Natural killer cell (primary cell): ENCODE results near the gene AMBN. TPM values are rescaled to one million over a fixed set of nuclear protein-coding genes. Genes with fewer than 3 reads are reported as not detected.
A peak's percentile ranks its signal among the peaks of the same experiment; 100 is the strongest.
"Not testable (repeated sequence)": the region's sequence is repeated elsewhere in the genome, so short reads cannot be mapped to it uniquely, and the experiment has no call there.

Experiments
- ATAC-seq, 3 donors: fragments of 150-1000 bp in 2 of 3; fragments of 200-7000 bp in 1 of 3; cut with Tn5 transposase; 1 replicate in 1 of 3; 2 replicates in 2 of 3; pipeline ENCODE4 v1.10.0; 2021; ENCODE audit warnings: mild to moderate bottlenecking in 2 of 3, moderate library complexity in 2 of 3
- DNase-seq, 2 donors: peaks; one replicate each; pipeline versions ENCODE4 v3.0.0 to v3.0.0-alpha.2; 2013 to 2021; ENCODE audit warnings: mixed read lengths in 1 of 2
- H3K27ac ChIP-seq: one replicate; pipeline ENCODE4 v1.5.1; 2013; ENCODE audit warnings: mild to moderate bottlenecking, low read length
- H3K27me3 ChIP-seq: one replicate; pipeline ENCODE4 v1.6.1; 2013; ENCODE audit warnings: low read length; ENCODE audit not compliant: control insufficient read depth, insufficient read depth
- H3K36me3 ChIP-seq: one replicate; pipeline ENCODE4 v1.6.1; 2013; ENCODE audit warnings: low read length; ENCODE audit not compliant: control insufficient read depth, insufficient read depth
- H3K4me1 ChIP-seq: one replicate; pipeline ENCODE4 v1.6.1; 2013; ENCODE audit warnings: low read length; ENCODE audit not compliant: control insufficient read depth, insufficient read depth
- H3K4me3 ChIP-seq: one replicate; pipeline ENCODE4 v1.5.1; 2013; ENCODE audit warnings: low read length
- H3K9me3 ChIP-seq: one replicate; pipeline ENCODE4 v1.6.1; 2013; ENCODE audit warnings: low read length; ENCODE audit not compliant: control insufficient read depth, insufficient read depth
- H3K27ac Mint-ChIP-seq, 2 donors: one replicate each; pipeline ENCODE4 v1.8.0; 2022; ENCODE audit warnings: mild to moderate bottlenecking in 2 of 2, mixed read lengths in 2 of 2, moderate library complexity in 1 of 2
- H3K27me3 Mint-ChIP-seq, 2 donors: one replicate each; pipeline ENCODE4 v1.8.0; 2022; ENCODE audit warnings: low read depth in 2 of 2, mixed read lengths in 2 of 2
- H3K36me3 Mint-ChIP-seq: one replicate; pipeline ENCODE4 v1.8.0; 2022; ENCODE audit warnings: mixed read lengths
- H3K4me1 Mint-ChIP-seq, 2 donors: one replicate each; pipeline ENCODE4 v1.8.0; 2022; ENCODE audit warnings: mixed read lengths in 2 of 2
- H3K4me3 Mint-ChIP-seq: one replicate; pipeline ENCODE4 v1.8.0; 2022; ENCODE audit warnings: mild to moderate bottlenecking, moderate library complexity, mixed read lengths
- H3K9me3 Mint-ChIP-seq, 2 donors: one replicate each; pipeline ENCODE4 v1.8.0; 2022; ENCODE audit warnings: mixed read lengths in 2 of 2
- WGBS: methylation state at CpG from one replicate; pipeline ENCODE4 v1.1.7; 2013; ENCODE audit warnings: missing lambda C conversion rate; ENCODE audit not compliant: insufficient coverage; 5-methylcytosine and 5-hydroxymethylcytosine counted together
- intact Hi-C: fragments of 100-400 bp; cut with micrococcal nuclease; formaldehyde crosslinking; loops from one replicate; pipeline ENCODE4 v1.14.2; 2022
- total RNA-seq, 4 donors: library from RNA; stranded (reverse); fragments of 120-200 nt in 1 of 4; gene quantifications; one replicate each; pipeline versions ENCODE4 v1.2.3 to v1.2.4, GENCODE V29; 2013 to 2022
- TF ChIP-seq, protein P1 (sequence below): fragments of 200-600 bp; IDR thresholded peaks from one replicate; pipeline ENCODE4 v1.8.0; 2022; ENCODE audit warnings: antibody characterized with exemption

The AMBN gene
- total RNA-seq, 3 donors from 2014 or later (not counting 1 experiment from before 2014, with no cell fraction given): not detected

- Histone ChIP-seq H3K4me3 (no peak overlapping the region), H3K27ac (no peak overlapping the region)
- no peak for ATAC-seq
Observed at GRCh38 chr4:70637239-70637913, 45.3 kb downstream of the AMBN start.

DNA sequence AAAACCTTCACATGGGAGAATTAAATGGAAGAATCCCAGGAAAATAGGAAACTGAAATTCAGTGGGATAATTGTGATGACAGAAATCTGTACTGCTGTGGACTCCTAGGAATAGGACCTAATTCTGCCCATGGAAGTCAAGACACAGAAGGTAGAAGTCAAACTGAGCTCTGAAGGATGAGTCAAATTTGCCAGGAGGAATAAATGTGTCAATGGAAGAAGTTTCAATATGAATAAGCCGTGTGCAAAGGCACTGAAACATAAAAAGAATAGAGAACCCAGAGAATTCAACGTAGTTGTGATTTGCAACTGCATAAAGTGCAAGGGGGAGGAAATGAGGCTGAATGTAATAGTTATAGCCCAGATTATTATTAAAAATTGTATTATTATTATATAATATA, 48.1 kb downstream of the AMBN start:
- Histone ChIP-seq H3K9me3 (no peaks in the 10 kb centered on the region), H3K4me3 (no peak overlapping the region), H3K36me3 (no peaks in the 10 kb centered on the region), H3K27ac (no peak overlapping the region), H3K4me1 (no peaks in the 10 kb centered on the region), H3K27me3 (no peaks in the 10 kb centered on the region)
- ATAC-seq: no peak
- Mint-ChIP-seq H3K27ac (no peak overlapping the region), H3K4me3 (no peak overlapping the region), H3K4me1 (no peaks in the 10 kb centered on the region), H3K27me3 (peaks cover 3 to 13% of the 10 kb centered on the region in 2 donors), H3K36me3 (no peaks in the 10 kb centered on the region), H3K9me3 (no peaks in the 10 kb centered on the region)
- intact Hi-C loops: no loop called here
- TF ChIP-seq, protein P1, sequence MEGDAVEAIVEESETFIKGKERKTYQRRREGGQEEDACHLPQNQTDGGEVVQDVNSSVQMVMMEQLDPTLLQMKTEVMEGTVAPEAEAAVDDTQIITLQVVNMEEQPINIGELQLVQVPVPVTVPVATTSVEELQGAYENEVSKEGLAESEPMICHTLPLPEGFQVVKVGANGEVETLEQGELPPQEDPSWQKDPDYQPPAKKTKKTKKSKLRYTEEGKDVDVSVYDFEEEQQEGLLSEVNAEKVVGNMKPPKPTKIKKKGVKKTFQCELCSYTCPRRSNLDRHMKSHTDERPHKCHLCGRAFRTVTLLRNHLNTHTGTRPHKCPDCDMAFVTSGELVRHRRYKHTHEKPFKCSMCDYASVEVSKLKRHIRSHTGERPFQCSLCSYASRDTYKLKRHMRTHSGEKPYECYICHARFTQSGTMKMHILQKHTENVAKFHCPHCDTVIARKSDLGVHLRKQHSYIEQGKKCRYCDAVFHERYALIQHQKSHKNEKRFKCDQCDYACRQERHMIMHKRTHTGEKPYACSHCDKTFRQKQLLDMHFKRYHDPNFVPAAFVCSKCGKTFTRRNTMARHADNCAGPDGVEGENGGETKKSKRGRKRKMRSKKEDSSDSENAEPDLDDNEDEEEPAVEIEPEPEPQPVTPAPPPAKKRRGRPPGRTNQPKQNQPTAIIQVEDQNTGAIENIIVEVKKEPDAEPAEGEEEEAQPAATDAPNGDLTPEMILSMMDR: no peak
- WGBS: 78% methylated on average over 2 of the region's 2 CpGs
- DNase-seq: no peak

More at GRCh38 chr4:70637239-70637913, 45.3 kb downstream of the AMBN start:
- Histone ChIP-seq H3K27me3 (no peaks in the 10 kb centered on the region), H3K9me3 (no peaks in the 10 kb centered on the region), H3K4me1 (no peaks in the 10 kb centered on the region), H3K36me3 (no peaks in the 10 kb centered on the region)
- DNase-seq: no peak
- no peak overlapping the region for H3K27ac Mint-ChIP-seq
- WGBS: 42% methylated on average over 5 of the region's 8 CpGs
- no peaks in the 10 kb centered on the region for H3K9me3 Mint-ChIP-seq
- no peak overlapping the region for H3K4me3 Mint-ChIP-seq
- H3K27me3 Mint-ChIP-seq: peaks cover 3 to 13% of the 10 kb centered on the region in 2 donors
- no peaks in the 10 kb centered on the region for H3K36me3 Mint-ChIP-seq
- TF ChIP-seq, protein P1: no peak
- intact Hi-C loops: no loop called here
- H3K4me1 Mint-ChIP-seq: no peaks in the 10 kb centered on the region

DNA sequence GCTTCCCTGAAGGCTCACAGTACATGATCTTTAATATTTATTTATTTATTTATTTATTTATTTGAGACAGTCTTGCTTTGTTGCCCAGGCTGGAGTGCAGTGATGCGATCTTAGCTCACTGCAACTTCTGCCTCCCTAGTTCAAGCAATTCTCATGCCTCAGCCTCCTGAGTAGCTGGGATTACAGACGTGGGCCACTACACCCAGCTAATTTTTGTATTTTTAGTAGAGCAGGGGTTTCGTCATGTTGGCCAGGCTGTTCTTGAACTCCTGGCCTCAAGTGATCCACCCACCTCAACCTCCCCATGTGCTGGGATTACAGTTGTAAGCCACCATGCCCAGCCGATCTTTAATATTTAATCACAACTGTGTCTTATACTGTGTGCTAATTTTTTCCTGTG, 58.7 kb downstream of the AMBN start:
- H3K4me1 ChIP-seq, H3K4me3 ChIP-seq, H3K4me3 Mint-ChIP-seq, H3K36me3 Mint-ChIP-seq, H3K27me3 ChIP-seq, H3K9me3 Mint-ChIP-seq, H3K4me1 Mint-ChIP-seq, H3K27ac Mint-ChIP-seq, H3K27ac ChIP-seq, intact Hi-C loops, ATAC-seq, H3K36me3 ChIP-seq, H3K9me3 ChIP-seq, DNase-seq: not testable (repeated sequence)
- H3K27me3 Mint-ChIP-seq: peaks cover 5 to 16% of the 10 kb centered on the region in 2 donors
- WGBS: 100% methylated on average over 1 of the region's 4 CpGs

- H3K27me3 Mint-ChIP-seq: peaks cover 5 to 16% of the 10 kb centered on the region in 2 donors
- no peaks in the 10 kb centered on the region for H3K9me3 Mint-ChIP-seq
- Histone ChIP-seq H3K27ac (no peak overlapping the region), H3K4me1 (no peaks in the 10 kb centered on the region), H3K4me3 (no peak overlapping the region), H3K9me3 (no peaks in the 10 kb centered on the region), H3K27me3 (no peaks in the 10 kb centered on the region), H3K36me3 (no peaks in the 10 kb centered on the region)
- no peak overlapping the region for H3K27ac Mint-ChIP-seq
- no peaks in the 10 kb centered on the region for H3K4me1 Mint-ChIP-seq
- TF ChIP-seq, protein P1: peak; percentile 63
- no peaks in the 10 kb centered on the region for H3K36me3 Mint-ChIP-seq
- no peak overlapping the region for H3K4me3 Mint-ChIP-seq
- ATAC-seq (peak in 1 of 3 donors; percentile 48), DNase-seq (peak in 1 of 2 donors; percentile 57)
- no CpG with 5 or more reads among the region's 4 CpGs for WGBS
- intact Hi-C loops: no loop called here
Observed at GRCh38 chr4:70651864-70652506, 59.9 kb downstream of the AMBN start.
